GM10266 (cell line): ENCODE results near the gene PFN1.
A peak's percentile ranks its signal among the peaks of the same experiment; 100 is the strongest.

Experiments
- DNase-seq: peaks from one replicate; pipeline ENCODE4 v3.0.0; 2012; ENCODE audit errors: extremely low spot score
- CTCF ChIP-seq: IDR thresholded peaks from 2 replicates; pipeline ENCODE4 v1.5.1; 2012; ENCODE audit warnings: mild to moderate bottlenecking, low read depth; ENCODE audit not compliant: control insufficient read depth, insufficient read depth; ENCODE audit errors: missing control alignments

Gene PFN1

GRCh38 chr17:4901648-4902344 lies 46.5 kb downstream of the PFN1 start:
- TF ChIP-seq CTCF, result no peak
- DNase-seq, result peak; percentile 80

GRCh38 chr17:4901108-4901647 lies 47.2 kb downstream of the PFN1 start:
- no peak for DNase-seq
- TF ChIP-seq CTCF, result no peak

GRCh38 chr17:4900231-4901107 lies 47.9 kb downstream of the PFN1 start:
- peak; percentile 70 for DNase-seq
- no peak for TF ChIP-seq CTCF

DNA sequence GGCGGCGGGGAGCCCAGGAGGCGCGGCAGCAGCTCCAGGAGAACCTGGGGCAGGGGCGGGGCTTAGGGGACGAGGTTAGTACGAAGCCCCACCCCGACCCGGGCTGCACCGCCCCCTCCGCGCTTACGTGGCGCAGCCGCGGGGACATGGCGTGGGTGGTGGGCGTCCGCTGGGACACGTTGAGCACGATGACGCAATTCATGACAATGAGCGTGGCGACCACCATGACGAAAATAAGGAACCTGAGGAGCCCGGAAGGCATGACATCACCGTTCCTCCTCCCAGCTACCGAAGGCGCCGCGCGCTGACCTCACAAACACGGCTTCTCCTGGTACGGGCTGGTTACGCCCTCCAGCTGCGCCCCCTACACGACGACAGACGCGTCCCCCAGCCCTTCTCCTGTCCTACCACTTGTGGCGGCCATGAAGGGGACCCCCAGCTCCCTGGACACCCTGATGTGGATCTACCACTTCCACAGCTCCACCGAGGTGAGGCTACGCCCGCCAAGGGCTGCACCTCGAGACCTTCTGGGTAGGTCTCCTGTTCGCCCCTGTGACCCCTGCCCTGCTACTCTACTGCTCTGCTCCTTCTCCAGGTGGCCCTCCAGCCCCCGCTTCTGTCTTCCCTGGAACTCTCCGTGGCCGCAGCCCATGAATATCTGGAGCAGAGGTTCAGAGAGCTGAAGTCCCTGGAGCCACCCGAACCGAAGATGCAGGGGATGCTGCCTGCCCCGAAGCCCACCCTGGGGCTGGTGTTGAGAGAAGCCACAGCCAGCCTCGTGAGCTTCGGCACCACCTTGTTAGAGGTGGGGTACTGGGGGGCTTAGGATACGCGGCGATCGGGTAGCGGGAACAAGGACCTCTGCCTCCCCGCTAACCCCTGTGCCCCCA lies 48.7 kb downstream of the PFN1 start, which contains the start of gene C17orf107:
Gene C17orf107, plus strand, starts transcription at position 196 of the 890 bp plus-strand sequence. Its CDS starts 227 bp downstream, at position 423.
- no peak for TF ChIP-seq CTCF
- DNase-seq, result peak; percentile 91

- DNase-seq, result no peak
- TF ChIP-seq CTCF, result no peak
Observed at GRCh38 chr17:4898927-4899326, 49.4 kb downstream of the PFN1 start.

DNA sequence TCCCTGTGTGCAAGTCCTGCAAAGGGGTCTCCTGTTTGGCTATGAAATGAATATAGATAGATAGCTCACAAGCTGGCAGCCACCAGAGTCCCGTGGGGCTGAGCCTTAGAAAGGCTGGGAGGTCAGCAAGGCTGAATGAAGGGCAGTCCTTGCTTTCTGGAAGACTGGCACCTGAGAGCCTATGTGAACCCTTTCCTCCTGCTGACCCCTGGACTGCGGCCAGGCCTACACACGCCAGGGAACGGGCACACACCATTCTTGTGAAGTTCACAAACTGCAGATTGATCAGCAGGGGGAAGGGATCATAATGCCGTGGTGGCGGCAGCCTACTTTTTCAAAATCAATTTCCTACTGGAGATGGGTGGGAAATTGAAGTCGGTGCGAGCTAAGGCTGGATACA lies 50.0 kb downstream of the PFN1 start:
- no peak for TF ChIP-seq CTCF
- peak; percentile 10 for DNase-seq
